ENCODE results near the gene PLEKHA7. TPM values are rescaled to one million over a fixed set of nuclear protein-coding genes. Genes with fewer than 3 reads are reported as not detected.

Gene PLEKHA7
- total RNA-seq, 1 experiment from 2014 or later: 18.4 TPM

DNA sequence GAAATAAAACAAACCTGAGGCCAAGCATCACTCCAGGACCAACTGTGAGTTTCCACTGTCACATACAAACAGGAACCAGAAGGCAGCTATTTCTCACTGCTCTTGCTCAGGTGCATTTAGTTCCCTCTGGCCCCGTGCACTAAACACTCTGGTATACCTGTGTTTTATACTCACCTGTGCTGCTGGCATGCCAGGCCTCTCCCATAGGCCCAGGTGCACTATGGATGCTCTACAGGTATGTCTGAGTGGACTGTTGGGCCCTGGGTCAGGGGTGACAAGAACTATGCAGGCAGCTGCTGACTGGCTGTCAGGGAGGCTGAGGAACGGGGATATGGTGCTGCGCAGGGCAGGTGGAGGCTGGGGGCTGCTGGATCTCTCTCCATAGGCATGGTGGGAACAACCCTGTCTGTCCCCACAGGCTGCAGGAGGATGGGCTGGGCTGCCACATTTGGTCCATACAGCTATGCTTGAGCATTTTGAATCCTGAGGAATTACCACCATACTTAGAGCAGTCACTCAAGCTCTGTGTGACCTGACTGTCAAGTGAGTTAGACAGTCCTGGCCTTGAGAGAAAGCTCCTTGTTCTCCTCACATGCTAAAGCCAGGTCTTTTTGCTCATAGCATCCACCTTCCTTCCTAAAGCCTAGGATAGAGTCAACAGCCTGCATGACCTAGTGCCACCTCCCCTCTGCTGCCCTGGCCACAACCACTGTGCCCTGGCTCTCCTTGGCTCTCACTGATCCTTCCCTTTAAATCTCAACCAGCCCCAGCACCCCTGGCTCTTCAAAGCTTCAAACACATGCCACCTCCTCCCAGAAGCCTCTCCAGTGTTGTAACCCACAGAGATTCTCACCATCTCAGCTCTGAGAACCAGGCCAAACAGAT lies 202.8 kb downstream of the PLEKHA7 start:
- Histone ChIP-seq H3K27me3 (ENCODE audit: low read length) (no peaks in the 10 kb centered on the region), H3K36me3 (ENCODE audit: low read depth, low read length) (no peaks in the 10 kb centered on the region; the same call in 1 of the 2 replicates), H4K20me1 (ENCODE audit: low read length) (no peaks in the 10 kb centered on the region), H3K9me2 (replicated peaks; ENCODE audit: low read length) (no peaks in the 10 kb centered on the region), H3K27ac (ENCODE audit: low read length) (no peak overlapping the region), H3K4me2 (ENCODE audit: low read length) (no peak overlapping the region), H3K4me1 (ENCODE audit: insufficient read depth, low read length) (peaks cover 20% of the 10 kb centered on the region), H3K79me2 (ENCODE audit: low read length) (no peaks in the 10 kb centered on the region), H3F3A (ENCODE audit: low read length, unreplicated experiment) (no peaks in the 10 kb centered on the region), H3K9me3 (ENCODE audit: low read length) (no peaks in the 10 kb centered on the region), H3K9ac (ENCODE audit: low read length) (no peak overlapping the region), H3K4me3 (ENCODE audit: low read length) (no peak overlapping the region), H2AFZ (ENCODE audit: low read length) (no peak overlapping the region)
- ATAC-seq (no peak), DNase-seq (no peak)
- TF ChIP-seq, protein P1, sequence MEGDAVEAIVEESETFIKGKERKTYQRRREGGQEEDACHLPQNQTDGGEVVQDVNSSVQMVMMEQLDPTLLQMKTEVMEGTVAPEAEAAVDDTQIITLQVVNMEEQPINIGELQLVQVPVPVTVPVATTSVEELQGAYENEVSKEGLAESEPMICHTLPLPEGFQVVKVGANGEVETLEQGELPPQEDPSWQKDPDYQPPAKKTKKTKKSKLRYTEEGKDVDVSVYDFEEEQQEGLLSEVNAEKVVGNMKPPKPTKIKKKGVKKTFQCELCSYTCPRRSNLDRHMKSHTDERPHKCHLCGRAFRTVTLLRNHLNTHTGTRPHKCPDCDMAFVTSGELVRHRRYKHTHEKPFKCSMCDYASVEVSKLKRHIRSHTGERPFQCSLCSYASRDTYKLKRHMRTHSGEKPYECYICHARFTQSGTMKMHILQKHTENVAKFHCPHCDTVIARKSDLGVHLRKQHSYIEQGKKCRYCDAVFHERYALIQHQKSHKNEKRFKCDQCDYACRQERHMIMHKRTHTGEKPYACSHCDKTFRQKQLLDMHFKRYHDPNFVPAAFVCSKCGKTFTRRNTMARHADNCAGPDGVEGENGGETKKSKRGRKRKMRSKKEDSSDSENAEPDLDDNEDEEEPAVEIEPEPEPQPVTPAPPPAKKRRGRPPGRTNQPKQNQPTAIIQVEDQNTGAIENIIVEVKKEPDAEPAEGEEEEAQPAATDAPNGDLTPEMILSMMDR (conservative IDR thresholded peaks at IDR 0.05; ENCODE audit: low read depth, low read length): no peak
- no peak for TF ChIP-seq EZH2phosphoT487 (IDR thresholded peaks at IDR 0.05; ENCODE audit: borderline replicate concordance, low read length)
- no peak for TF ChIP-seq EZH2 (IDR thresholded peaks at IDR 0.05; ENCODE audit: low read length, unreplicated experiment)
- intact Hi-C loops (cut with micrococcal nuclease): no loop called here
- no TSS peak for BruUV-seq (replicated peaks)
- ChIA-PET POLR2A (ENCODE audit: unreplicated experiment) (no interaction called here), CTCF (no interaction called here)

DNA sequence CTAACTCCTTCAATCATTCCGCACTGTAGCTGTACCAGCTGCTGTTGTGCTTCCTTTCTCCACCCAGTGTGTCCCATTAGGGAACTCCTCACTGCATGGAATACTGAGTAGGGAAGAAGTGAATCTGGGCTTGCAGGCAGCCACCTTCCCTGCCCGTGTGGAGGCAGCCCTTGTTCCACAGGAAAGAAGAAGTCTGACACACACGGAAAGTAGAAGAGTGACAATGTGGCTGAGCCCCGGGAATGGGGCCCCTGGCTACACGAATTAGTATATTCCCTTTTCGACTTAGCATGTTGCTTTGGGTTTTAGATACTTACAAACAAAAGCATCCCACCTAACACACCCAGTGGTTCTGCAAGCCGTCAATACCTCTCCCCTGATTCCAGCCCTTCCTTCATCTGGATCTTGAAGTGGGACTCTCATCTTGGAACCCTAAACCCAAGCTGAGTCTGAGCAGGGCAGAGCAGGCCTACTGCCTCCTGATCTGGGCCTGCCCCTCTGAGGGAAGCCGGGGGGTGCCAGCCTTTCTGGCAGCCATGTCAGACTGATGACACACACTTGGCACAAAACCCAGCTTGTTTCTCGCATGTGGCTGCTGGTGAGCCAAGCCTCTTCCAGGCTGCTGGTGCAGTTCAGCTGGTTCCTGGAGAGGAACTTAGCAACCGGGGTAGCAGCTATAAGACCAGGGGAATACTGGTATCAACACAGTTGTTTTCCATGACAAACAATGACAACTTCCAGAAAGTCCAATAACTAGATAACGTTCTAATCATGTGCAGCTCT lies 204.1 kb downstream of the PLEKHA7 start:
- no peaks in the 10 kb centered on the region for H3K9me2 ChIP-seq (replicated peaks; ENCODE audit: low read length)

More for the DNA sequence above, 204.1 kb downstream of the PLEKHA7 start:
- CTCF ChIA-PET: interaction anchor here (0.6 to 0.9 kb wide), 2 partner anchors 11 to 25 kb away, joined by 3 to 4 read pairs; no protein-coding TSS in a partner anchor
- Histone ChIP-seq H3K27ac (ENCODE audit: low read length) (no peak overlapping the region), H3K4me3 (ENCODE audit: low read length) (no peak overlapping the region), H3K9me3 (ENCODE audit: low read length) (no peaks in the 10 kb centered on the region), H3K27me3 (ENCODE audit: low read length) (no peaks in the 10 kb centered on the region), H2AFZ (ENCODE audit: low read length) (no peak overlapping the region), H4K20me1 (ENCODE audit: low read length) (no peaks in the 10 kb centered on the region), H3K79me2 (ENCODE audit: low read length) (no peaks in the 10 kb centered on the region), H3K4me1 (ENCODE audit: insufficient read depth, low read length) (peaks cover 28% of the 10 kb centered on the region), H3K4me2 (ENCODE audit: low read length) (no peak overlapping the region), H3K9ac (ENCODE audit: low read length) (no peak overlapping the region), H3F3A (ENCODE audit: low read length, unreplicated experiment) (no peaks in the 10 kb centered on the region), H3K36me3 (ENCODE audit: low read depth, low read length) (no peaks in the 10 kb centered on the region)
- intact Hi-C loops (cut with micrococcal nuclease): no loop called here
- DNase-seq: peak; percentile 82
- BruUV-seq (replicated peaks): no TSS peak
- peak; percentile 49 for ATAC-seq
- POLR2A ChIA-PET (ENCODE audit: unreplicated experiment): no interaction called here
- TF ChIP-seq EZH2 (IDR thresholded peaks at IDR 0.05; ENCODE audit: low read length, unreplicated experiment): no peak
- TF ChIP-seq, protein P1 (conservative IDR thresholded peaks at IDR 0.05; ENCODE audit: low read depth, low read length): no peak
- no peak for TF ChIP-seq EZH2phosphoT487 (IDR thresholded peaks at IDR 0.05; ENCODE audit: borderline replicate concordance, low read length)

All from PC-3 (cell line).